BLaER1 (cell line): ENCODE results near the gene DEXI.
A peak's percentile ranks its signal among the peaks of the same experiment; 100 is the strongest.

Source experiments
- H3K27ac ChIP-seq: shearing (Covaris generic); formaldehyde crosslinking; 2 replicates; pipeline ENCODE4 v1.8.1; 2022
- H3K27me3 ChIP-seq: shearing (Covaris generic); formaldehyde crosslinking; 2 replicates; pipeline ENCODE4 v1.8.1; 2022
- H3K36me3 ChIP-seq: shearing (Covaris generic); formaldehyde crosslinking; 2 replicates; pipeline ENCODE4 v1.8.1; 2022
- H3K4me1 ChIP-seq: shearing (Covaris generic); formaldehyde crosslinking; 2 replicates; pipeline ENCODE4 v1.8.1; 2022
- H3K4me2 ChIP-seq: shearing (Covaris generic); formaldehyde crosslinking; 2 replicates; pipeline ENCODE4 v1.8.1; 2022
- H3K4me3 ChIP-seq: shearing (Covaris generic); formaldehyde crosslinking; 2 replicates; pipeline ENCODE4 v1.8.1; 2022
- H3K9ac ChIP-seq: shearing (Covaris generic); formaldehyde crosslinking; 2 replicates; pipeline ENCODE4 v1.8.1; 2022
- H3K9me3 ChIP-seq: shearing (Covaris generic); formaldehyde crosslinking; 2 replicates; pipeline ENCODE4 v1.8.1; 2022
- H4K20me1 ChIP-seq: shearing (Covaris generic); formaldehyde crosslinking; 2 replicates; pipeline ENCODE4 v1.8.1; 2022
- Cebpa-rat ChIP-seq: shearing (Covaris generic); IDR thresholded peaks from 2 replicates; pipeline ENCODE4 v1.8.1; 2022

Gene DEXI

GRCh38 chr16:10937068-10937859 is 5.0 kb downstream of the DEXI start:
- Histone ChIP-seq H3K36me3 (peaks cover 41% of the 10 kb centered on the region), H3K4me3 (peak overlapping the region; percentile 20), H3K27ac (peak overlapping the region; percentile 12; the same call in 1 of the 2 replicates), H3K9ac (peak overlapping the region; percentile 48), H3K4me2 (peak overlapping the region; percentile 99), H4K20me1 (peaks cover 93% of the 10 kb centered on the region), H3K9me3 (no peaks in the 10 kb centered on the region), H3K4me1 (peaks cover 89% of the 10 kb centered on the region), H3K27me3 (no peaks in the 10 kb centered on the region)
- no peak for TF ChIP-seq Cebpa-rat

GRCh38 chr16:10936272-10936984 is 5.8 kb downstream of the DEXI start:
- Histone ChIP-seq H3K9ac (peak overlapping the region; percentile 48; the same call in 1 of the 2 replicates), H3K9me3 (no peaks in the 10 kb centered on the region), H4K20me1 (peaks cover 100% of the 10 kb centered on the region), H3K27ac (peak overlapping the region; percentile 25; the same call in 1 of the 2 replicates), H3K36me3 (peaks cover 49% of the 10 kb centered on the region), H3K4me3 (no peak overlapping the region), H3K4me1 (peaks cover 96% of the 10 kb centered on the region), H3K4me2 (peak overlapping the region; percentile 99), H3K27me3 (no peaks in the 10 kb centered on the region)
- no peak for TF ChIP-seq Cebpa-rat

- Histone ChIP-seq H3K9ac (no peak overlapping the region), H3K27ac (no peak overlapping the region), H3K4me1 (peaks cover 96% of the 10 kb centered on the region), H3K4me2 (0 out of 2 replicates have a peak overlapping the region, but pooled peaks have one; percentile 99), H3K36me3 (peaks cover 58% of the 10 kb centered on the region), H3K4me3 (no peak overlapping the region), H4K20me1 (peaks cover 100% of the 10 kb centered on the region), H3K27me3 (no peaks in the 10 kb centered on the region), H3K9me3 (no peaks in the 10 kb centered on the region)
- no peak for TF ChIP-seq Cebpa-rat
These were observed 6.9 kb downstream of the DEXI start for GRCh38 chr16:10935226-10935915.

- H3K27me3 ChIP-seq = no peaks in the 10 kb centered on the region
- H4K20me1 ChIP-seq = peaks cover 100% of the 10 kb centered on the region
- H3K4me3 ChIP-seq = no peak overlapping the region
- peaks cover 95% of the 10 kb centered on the region for H3K4me1 ChIP-seq
- H3K9me3 ChIP-seq = no peaks in the 10 kb centered on the region
- no peak overlapping the region for H3K27ac ChIP-seq
- H3K9ac ChIP-seq = no peak overlapping the region
- 0 out of 2 replicates have a peak overlapping the region, but pooled peaks have one; percentile 13 for H3K4me2 ChIP-seq
- TF ChIP-seq Cebpa-rat = no peak
- peaks cover 64% of the 10 kb centered on the region for H3K36me3 ChIP-seq
These were observed 7.8 kb downstream of the DEXI start for GRCh38 chr16:10934325-10935107.

- H3K9me3 ChIP-seq = no peaks in the 10 kb centered on the region
- peaks cover 100% of the 10 kb centered on the region for H4K20me1 ChIP-seq
- TF ChIP-seq Cebpa-rat = no peak
- peaks cover 95% of the 10 kb centered on the region for H3K4me1 ChIP-seq
- H3K4me2 ChIP-seq = no peak overlapping the region
- no peak overlapping the region for H3K9ac ChIP-seq
- no peak overlapping the region for H3K27ac ChIP-seq
- no peak overlapping the region for H3K4me3 ChIP-seq
- peaks cover 70% of the 10 kb centered on the region for H3K36me3 ChIP-seq
- H3K27me3 ChIP-seq = no peaks in the 10 kb centered on the region
These were observed 8.4 kb downstream of the DEXI start for GRCh38 chr16:10933865-10934264.

- H3K36me3 ChIP-seq = peaks cover 70% of the 10 kb centered on the region
- no peak for TF ChIP-seq Cebpa-rat
- H3K27ac ChIP-seq = peak overlapping the region; percentile 41; the same call in 1 of the 2 replicates
- H3K9me3 ChIP-seq = no peaks in the 10 kb centered on the region
- H4K20me1 ChIP-seq = peaks cover 100% of the 10 kb centered on the region
- peaks cover 88% of the 10 kb centered on the region for H3K4me1 ChIP-seq
- no peaks in the 10 kb centered on the region for H3K27me3 ChIP-seq
- peak overlapping the region; percentile 5; the same call in 1 of the 2 replicates for H3K4me2 ChIP-seq
- H3K4me3 ChIP-seq = no peak overlapping the region
- no peak overlapping the region; the same call in 1 of the 2 replicates for H3K9ac ChIP-seq
These were observed 9.1 kb downstream of the DEXI start for GRCh38 chr16:10932959-10933710.

- TF ChIP-seq Cebpa-rat = no peak
- H3K27ac ChIP-seq = no peak overlapping the region
- H4K20me1 ChIP-seq = peaks cover 100% of the 10 kb centered on the region
- no peak overlapping the region for H3K4me3 ChIP-seq
- no peak overlapping the region for H3K4me2 ChIP-seq
- H3K36me3 ChIP-seq = peaks cover 77% of the 10 kb centered on the region
- no peak overlapping the region for H3K9ac ChIP-seq
- H3K27me3 ChIP-seq = no peaks in the 10 kb centered on the region
- peaks cover 78% of the 10 kb centered on the region for H3K4me1 ChIP-seq
- no peaks in the 10 kb centered on the region for H3K9me3 ChIP-seq
These were observed 10.2 kb downstream of the DEXI start for GRCh38 chr16:10931977-10932632.

- H3K4me1 ChIP-seq = peaks cover 68% of the 10 kb centered on the region
- no peak for TF ChIP-seq Cebpa-rat
- peaks cover 100% of the 10 kb centered on the region for H4K20me1 ChIP-seq
- H3K9me3 ChIP-seq = no peaks in the 10 kb centered on the region
- H3K9ac ChIP-seq = no peak overlapping the region
- no peak overlapping the region for H3K27ac ChIP-seq
- H3K4me3 ChIP-seq = no peak overlapping the region
- peaks cover 81% of the 10 kb centered on the region for H3K36me3 ChIP-seq
- no peak overlapping the region for H3K4me2 ChIP-seq
- no peaks in the 10 kb centered on the region for H3K27me3 ChIP-seq
These were observed 11.1 kb downstream of the DEXI start for GRCh38 chr16:10931134-10931533.
